GM18858 (cell line): ENCODE data around the gene CCDC187.

ENCODE experiments used
- ATAC-seq: cut with Tn5 transposase; IDR thresholded peaks from one replicate; pipeline ENCODE4 v1.9.1; 2021; ENCODE audit not compliant: unreplicated experiment

Gene CCDC187

GRCh38 chr9:136286987-136287379 is 16.9 kb downstream of the CCDC187 start:
- ATAC-seq, result no peak

DNA sequence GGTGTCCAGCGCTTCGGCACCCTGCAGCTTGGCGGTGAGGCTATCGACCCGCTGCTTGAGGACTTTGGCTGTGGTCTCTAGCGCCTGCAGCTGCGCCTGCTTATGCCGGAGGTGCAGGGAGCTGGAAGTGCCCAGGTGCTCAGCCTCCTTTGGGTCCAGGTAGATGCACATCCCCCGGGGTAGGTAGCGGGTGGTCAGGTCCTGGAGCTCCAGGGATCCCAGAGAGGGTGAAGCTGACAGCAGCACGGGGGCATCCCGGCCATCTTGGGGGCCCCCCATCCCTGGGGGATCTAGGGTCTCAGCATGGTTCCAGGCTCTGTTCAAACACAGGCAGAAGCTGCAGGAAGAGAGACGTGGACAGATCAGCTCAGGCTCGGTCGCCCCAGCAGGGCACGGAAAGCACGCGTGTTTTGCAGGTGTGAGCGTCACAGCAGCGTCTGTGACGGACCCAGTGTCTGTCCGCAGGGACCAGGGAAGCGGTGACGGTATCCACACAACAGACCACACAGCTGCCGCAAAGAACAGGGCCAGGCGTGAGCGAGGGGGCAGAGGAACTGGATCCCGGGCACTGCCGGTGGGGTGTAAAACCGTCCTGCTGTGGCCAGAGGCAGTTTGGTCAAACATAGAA is 17.4 kb downstream of the CCDC187 start:
- ATAC-seq, result no peak

GRCh38 chr9:136285501-136286358 is 18.2 kb downstream of the CCDC187 start:
- ATAC-seq, result no peak

GRCh38 chr9:136284951-136285350 is 18.9 kb downstream of the CCDC187 start:
- no peak for ATAC-seq

GRCh38 chr9:136284311-136284710 is 19.6 kb downstream of the CCDC187 start:
- ATAC-seq, result no peak

DNA sequence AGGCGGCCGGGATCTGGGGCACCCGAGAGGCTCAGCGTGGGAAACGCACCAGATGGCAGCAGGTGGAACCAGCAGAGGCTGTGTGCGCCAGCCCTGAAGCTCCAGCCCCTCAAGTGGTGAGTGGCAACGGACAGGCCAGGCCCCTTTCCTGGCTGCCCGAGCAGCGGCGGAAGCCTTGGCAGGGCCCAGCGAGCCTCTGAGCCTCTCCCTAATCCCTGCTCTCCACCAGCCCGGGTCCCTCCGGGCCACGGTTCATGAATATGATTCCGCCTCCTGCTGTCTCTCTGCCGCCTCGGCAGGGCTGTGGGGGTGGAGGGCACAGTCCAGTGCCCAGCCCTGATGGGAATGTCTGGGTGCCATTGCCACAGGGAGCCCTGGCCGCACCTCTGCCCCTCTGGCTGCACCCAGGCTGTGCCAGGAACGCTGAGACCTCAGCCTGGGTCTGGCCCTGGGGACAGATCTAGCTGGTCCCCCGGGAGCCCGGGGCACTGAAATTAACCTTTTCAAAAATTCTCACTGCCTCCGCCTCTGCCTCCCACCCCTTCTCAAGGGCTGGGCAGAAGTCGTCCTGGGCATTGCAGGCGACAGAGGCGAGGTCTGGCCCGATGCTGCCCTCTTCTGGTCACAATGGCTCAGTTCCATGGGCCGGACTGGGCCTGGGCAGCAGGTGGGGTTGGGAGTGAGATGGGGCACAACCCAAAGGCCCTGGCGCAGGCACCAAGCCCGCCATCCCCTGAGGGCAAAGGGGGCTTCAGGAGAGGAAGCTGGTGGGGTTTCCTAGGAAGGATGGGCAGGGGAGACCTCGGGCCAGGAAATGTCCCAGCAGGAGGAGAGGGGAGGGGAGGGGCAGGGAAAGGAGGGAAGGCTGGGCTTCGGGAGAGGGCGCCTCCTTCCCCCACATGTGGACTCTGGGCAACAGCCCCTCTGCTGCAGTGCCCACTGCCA is 20.3 kb downstream of the CCDC187 start:
- ATAC-seq, result no peak

GRCh38 chr9:136282272-136282861 is 21.5 kb downstream of the CCDC187 start:
- ATAC-seq, result no peak

GRCh38 chr9:136281421-136282271 is 22.2 kb downstream of the CCDC187 start:
- ATAC-seq, result no peak

DNA sequence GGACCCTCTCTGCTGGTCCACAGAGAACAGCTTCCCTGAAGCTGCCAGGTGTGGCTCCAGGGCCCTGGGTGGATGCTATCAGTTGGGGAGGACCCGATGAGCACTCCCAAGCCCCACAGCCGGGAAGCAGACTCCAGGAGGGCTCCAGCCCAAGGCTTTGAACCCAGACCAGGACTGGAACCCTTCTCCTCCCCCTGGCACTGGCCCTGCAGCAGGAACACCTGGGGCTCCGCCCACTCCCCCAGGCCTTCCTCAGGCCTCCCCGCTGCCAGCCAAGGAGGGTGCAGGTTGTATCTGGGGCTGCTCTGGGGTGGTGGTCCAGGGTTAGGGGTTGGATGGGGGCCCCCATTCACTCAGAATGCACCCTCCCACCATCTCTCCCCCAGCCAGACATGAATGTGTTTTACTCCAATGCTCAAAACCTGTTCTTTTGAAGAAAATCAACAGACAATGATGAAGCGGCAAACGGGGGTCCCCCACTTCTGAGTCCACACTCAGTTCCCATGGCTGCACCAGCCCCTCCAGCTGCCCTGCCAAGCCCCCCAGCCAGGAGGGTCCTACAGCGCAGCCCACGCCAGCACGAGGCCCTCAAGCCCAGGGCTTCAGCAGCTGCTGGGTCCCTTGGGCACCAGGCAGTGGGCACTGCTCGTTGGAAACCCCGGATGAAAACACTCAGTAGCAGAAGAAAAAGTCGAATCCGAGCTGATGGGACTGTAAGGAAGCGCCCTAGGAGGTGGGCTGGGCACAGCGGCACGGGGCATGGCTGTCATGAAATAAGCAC is 23.2 kb downstream of the CCDC187 start:
- no peak for ATAC-seq

DNA sequence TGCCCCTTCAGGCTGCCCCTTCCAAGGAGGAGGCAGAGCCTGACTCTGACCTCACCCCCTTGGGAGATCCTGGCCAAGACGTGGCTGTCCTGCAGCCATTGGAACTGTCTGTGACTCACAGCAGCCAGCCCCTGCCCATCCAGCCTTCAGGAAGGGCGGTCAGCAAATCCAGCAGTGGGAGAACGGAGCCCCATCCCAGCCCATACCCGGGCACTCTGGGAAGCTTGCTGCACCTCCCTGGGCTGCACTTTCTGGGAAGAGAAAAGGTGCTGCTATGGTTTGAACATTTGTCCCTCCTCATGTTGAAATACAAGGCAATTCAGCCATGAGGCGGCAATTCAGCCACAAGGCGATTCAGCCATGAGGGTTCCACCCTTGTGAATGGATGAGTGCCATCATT is 24.4 kb downstream of the CCDC187 start:
- ATAC-seq, result no peak

GRCh38 chr9:136278894-136279293 is 25.0 kb downstream of the CCDC187 start:
- no peak for ATAC-seq

DNA sequence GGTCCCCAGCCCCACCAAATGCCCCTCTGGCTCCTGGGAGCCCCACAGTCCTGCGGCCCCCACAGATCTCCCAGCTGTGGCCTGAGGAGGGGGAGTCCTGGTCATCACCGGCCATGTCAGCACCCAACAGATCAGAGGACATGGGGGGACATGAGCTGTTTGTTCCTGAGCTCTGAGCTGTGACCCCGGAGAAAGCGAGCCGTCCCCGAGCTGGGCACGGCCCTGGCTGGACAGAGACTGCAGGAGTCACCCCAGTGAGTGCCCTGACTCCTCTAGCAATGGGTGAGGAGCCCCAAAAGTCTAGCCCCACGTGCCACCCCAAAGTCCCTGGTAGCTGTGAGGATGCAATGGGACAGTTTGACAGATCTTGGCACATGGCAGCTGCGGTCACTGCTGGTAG is 25.7 kb downstream of the CCDC187 start:
- ATAC-seq, result no peak

DNA sequence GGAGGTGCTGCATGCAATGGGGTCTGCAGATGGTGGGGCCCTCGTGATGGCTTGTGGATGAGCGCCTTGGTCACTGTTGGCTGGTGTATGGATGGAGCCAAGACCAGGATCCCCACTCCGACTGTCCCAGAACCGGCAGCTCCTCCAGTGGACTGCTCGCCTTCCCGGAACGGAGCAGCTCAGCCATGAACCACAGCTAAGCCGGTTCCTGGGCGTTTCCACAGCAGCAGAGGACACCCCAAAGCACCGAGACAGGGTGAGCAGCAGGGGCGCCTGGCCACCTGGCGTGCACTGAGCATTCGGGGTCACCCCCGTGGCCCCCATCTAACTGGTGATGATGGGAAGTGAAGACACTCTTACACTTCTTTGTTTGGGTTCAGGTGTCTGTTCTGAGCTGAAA is 26.1 kb downstream of the CCDC187 start:
- no peak for ATAC-seq

DNA sequence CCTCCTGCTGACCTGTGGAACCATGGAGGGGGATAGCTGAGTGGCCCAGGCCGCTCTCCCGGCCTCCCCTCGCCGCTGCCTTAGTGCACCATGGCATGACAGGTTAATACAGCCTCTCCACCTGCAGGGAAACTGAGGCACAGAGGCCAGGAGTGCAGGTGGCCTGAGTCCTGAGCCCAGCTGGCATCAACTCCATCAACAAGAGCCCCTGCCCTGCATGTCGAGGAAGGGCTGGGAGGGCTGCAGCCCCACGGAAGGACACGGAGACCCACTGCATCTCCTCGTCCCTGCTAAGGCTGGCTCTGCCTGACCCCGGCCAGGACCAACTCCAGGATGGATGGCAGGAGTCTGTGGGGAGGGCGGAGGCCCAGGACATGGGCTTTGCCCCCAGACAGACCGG is 27.2 kb downstream of the CCDC187 start:
- ATAC-seq, result no peak

- ATAC-seq, result no peak
Measured at GRCh38 chr9:136275655-136276429, 28.1 kb downstream of the CCDC187 start.

GRCh38 chr9:136274786-136275654 is 28.9 kb downstream of the CCDC187 start:
- no peak for ATAC-seq

- ATAC-seq, result no peak
Measured at GRCh38 chr9:136273921-136274785, 29.7 kb downstream of the CCDC187 start.
